Neural progenitor cell (in vitro differentiated cells): ENCODE results near the gene DRC3.

Source experiments
- EZH2phosphoT487 ChIP-seq: fragments of 200-600 bp; sonication (generic); IDR thresholded peaks from 2 replicates; pipeline ENCODE4 v1.6.1; 2017; ENCODE audit warnings: antibody characterized with exemption
- TF ChIP-seq, protein P1 (sequence below): fragments of 200-600 bp; sonication (generic); IDR thresholded peaks from 2 replicates; pipeline ENCODE4 v1.5.1; 2017; ENCODE audit warnings: antibody characterized with exemption, mild to moderate bottlenecking

DNA sequence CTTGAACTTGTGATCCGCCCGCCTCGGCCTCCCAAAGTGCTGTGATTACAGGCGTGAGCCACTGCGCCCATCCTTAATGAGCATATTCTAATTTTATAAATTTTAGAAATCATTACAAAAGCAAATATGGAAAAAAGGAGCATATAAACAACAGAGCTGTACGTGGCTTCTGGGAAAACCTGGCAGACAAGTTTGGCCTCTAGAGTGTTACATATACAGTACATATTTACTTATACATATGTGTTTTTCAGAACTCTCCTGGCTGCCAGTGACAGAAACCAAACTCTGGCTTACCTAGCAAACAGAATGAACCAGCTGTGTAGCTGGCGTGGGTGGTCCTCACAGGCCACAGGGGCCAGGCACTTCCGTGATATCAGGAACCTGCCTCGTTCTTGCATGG is 10.1 kb downstream of the DRC3 start:
- TF ChIP-seq, protein P1, sequence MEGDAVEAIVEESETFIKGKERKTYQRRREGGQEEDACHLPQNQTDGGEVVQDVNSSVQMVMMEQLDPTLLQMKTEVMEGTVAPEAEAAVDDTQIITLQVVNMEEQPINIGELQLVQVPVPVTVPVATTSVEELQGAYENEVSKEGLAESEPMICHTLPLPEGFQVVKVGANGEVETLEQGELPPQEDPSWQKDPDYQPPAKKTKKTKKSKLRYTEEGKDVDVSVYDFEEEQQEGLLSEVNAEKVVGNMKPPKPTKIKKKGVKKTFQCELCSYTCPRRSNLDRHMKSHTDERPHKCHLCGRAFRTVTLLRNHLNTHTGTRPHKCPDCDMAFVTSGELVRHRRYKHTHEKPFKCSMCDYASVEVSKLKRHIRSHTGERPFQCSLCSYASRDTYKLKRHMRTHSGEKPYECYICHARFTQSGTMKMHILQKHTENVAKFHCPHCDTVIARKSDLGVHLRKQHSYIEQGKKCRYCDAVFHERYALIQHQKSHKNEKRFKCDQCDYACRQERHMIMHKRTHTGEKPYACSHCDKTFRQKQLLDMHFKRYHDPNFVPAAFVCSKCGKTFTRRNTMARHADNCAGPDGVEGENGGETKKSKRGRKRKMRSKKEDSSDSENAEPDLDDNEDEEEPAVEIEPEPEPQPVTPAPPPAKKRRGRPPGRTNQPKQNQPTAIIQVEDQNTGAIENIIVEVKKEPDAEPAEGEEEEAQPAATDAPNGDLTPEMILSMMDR = no peak
- no peak for TF ChIP-seq EZH2phosphoT487
